Iris pigment epithelial cell (primary cell): Measurements from ENCODE around the gene ERRFI1.
A peak's percentile ranks its signal among the peaks of the same experiment; 100 is the strongest.
"Not testable (repeated sequence)": the region's sequence is repeated elsewhere in the genome, so short reads cannot be mapped to it uniquely, and the experiment has no call there.

Experiments used
- DNase-seq: peaks from one replicate; pipeline ENCODE4 v3.0.0-alpha.2; 2011; ENCODE audit warnings: low read depth

ERRFI1 gene

DNA sequence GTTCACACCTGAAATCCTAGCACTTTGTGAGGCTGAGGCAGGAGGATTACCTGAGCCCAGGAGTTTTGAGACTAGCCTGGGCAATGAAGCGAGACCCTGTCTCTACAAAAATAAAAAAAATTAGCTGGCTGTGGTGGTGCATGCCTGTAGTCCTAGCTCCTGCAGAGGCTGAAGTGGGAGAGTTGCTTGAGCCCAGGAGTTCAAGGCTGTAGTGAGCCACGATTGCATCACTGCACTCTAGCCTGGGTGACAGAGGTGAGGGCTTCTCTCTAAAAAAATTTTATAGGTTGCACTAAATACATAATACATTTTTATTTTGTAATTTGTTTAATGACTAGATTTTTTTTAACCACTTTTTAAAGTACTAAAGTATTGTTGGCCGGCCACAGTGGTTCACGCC is 58.5 kb downstream of the ERRFI1 start:
- no peak for DNase-seq

DNA sequence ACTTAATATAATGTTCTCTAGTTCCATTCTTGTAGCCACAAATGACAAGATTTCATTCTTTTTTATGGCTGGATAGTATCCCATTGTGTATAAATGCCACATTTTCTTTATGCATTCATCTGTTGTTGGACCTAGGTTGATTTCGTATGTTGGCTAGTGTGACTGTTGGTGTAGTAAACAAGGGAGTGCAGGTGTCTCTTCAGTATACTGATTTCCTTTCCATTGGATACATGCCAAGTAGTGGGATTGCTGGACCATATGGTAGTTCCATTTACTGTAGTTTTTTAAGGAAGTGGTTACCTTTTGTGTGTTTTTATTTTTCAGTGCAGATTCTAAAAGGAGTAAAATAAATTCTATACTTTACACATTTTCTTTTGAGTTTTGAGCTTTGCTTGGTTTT is 58.9 kb downstream of the ERRFI1 start:
- no peak for DNase-seq

DNA sequence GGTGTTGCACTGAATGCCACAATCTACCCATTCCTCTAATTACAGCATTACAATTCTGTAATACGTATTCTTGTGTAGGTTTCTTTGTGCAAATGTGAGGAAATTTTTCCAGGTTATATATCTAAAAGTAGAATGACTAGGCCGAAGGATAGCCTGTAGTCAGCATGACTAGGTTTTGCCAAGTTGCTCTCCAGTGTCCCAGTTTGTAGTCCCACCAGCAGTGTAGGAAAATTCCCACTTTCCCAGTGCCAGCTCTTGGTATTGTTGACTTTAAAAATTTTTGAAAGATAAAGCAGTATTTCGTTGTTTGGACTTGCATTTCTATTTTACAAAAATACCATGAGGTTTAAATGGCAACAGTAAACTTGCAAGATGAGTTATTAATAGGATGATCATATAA is 61.6 kb downstream of the ERRFI1 start:
- no peak for DNase-seq

DNA sequence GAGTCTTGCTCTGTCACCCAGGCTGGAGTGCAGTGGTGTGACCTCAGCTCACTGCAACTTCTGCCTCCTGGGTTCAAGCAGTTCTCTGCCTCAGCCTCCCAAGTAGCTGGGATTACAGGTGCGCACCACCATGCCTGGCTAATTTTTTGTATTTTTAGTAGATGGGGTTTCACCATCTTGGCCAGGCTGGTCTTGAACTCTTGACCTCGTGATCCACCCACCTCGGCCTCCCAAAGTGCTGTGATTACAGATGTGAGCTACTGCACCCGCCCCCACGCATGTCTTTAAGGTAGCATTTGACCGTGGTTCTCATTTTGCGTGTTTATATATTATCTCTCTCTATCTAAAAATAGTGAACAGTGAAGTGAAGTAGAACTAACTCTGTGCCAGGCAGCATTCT is 62.3 kb downstream of the ERRFI1 start:
- not testable (repeated sequence) for DNase-seq

DNA sequence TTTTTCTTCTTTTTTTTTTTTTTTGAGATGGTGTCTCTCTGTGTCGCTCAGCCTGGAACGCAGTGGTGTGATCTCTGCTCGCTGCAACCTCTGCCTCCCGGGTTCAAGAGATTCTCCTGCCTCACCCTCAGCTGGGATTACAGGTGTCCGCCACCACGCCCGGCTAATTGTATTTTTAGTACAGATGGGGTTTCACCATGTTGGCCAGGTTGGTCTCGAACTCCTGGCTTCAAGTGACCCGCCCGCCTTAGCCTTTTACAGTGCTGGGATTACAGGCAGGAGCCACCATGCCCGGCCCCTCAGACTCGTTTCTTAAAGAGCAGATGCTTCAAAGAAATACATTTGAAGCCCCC is 62.8 kb downstream of the ERRFI1 start:
- not testable (repeated sequence) for DNase-seq

DNA sequence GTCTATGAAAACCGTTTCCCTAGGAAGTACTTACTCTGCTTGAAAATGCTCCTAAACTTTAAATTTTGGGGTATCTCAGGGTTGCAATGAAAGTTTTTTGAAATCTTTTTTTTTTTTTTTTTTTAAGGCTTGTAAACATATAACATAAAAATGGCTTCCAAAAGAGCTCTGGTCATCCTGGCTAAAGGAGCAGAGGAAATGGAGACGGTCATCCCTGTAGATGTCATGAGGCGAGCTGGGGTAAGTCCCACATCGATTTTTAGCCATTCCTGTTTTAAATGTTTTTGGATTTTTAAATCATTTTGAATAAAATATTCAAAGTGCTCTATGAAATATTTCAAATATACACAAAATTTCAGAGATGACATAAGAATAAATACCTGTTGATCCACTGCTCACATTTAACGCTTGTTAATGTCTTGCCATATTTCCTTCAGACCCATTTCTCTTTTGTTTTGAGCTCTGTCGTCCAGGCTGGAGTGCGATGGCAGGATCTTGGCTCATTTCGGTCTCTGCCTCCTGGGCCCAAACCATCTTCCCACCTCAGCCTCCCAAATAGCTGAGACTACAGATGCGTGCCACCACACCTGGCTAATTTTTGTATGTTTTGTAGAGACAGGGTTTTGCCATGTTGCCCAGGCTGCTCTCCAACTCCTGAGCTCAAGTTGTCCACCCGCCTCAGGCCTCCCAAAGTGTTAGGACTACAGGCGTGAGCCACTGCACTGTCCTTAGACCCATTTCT is 63.3 kb downstream of the ERRFI1 start:
- DNase-seq = no peak

DNA sequence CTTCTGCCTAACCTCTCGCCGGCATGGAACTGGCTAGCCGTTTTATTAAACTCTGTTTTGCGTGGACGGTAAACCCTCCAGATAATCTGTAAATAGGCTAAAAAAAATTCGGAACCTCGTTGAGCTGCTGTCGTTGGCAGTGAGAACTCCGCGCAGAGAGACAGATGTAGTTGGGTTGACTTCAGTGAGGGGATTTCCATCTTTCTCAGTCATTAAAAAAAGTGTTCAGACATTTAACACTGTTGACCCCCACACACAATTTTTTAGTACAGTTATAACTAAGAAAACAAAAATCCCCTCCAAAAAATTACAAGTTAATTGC is 64.1 kb downstream of the ERRFI1 start:
- peak; percentile 36 for DNase-seq
